GM12878 (cell line): ENCODE results near the gene PDSS2.

Experiments used
- ATF3 ChIP-seq: IDR thresholded peaks from 2 replicates; pipeline ENCODE4 v1.6.1; 2011; ENCODE audit warnings: low read depth, mild to moderate bottlenecking, low read length, moderate library complexity, borderline replicate concordance; ENCODE audit errors: extremely low read depth
- CTCF ChIP-seq, 3 experiments: IDR thresholded peaks in 2 of 3; conservative IDR thresholded peaks in 1 of 3; 2 replicates each; pipeline ENCODE4 v1.5.1; 2011; ENCODE audit warnings: low read depth in 3 of 3, low read length in 3 of 3, mild to moderate bottlenecking in 3 of 3, control low read depth in 2 of 3, moderate library complexity in 2 of 3, inconsistent platforms in 1 of 3, mixed read lengths in 1 of 3; ENCODE audit not compliant: control insufficient read depth in 2 of 3, insufficient read depth in 1 of 3; ENCODE audit errors: extremely low read depth in 1 of 3
- EZH2 ChIP-seq: IDR thresholded peaks from 2 replicates; pipeline ENCODE4 v1.6.1; 2012; ENCODE audit warnings: low read depth, mild to moderate bottlenecking, control low read depth, inconsistent platforms, low read length, borderline replicate concordance; ENCODE audit not compliant: control insufficient read depth
- FOXM1 ChIP-seq: IDR thresholded peaks from 2 replicates; pipeline ENCODE4 v1.6.1; 2012; ENCODE audit warnings: low read depth, mild to moderate bottlenecking, inconsistent platforms, low read length, moderate library complexity
- GABPA ChIP-seq: IDR thresholded peaks from 2 replicates; pipeline ENCODE4 v1.6.1; 2014; ENCODE audit warnings: antibody characterized with exemption, low read depth, mild to moderate bottlenecking, inconsistent platforms
- NRF1 ChIP-seq: conservative IDR thresholded peaks from 2 replicates; pipeline ENCODE4 v1.6.1; 2011; ENCODE audit warnings: mild to moderate bottlenecking, low read depth, low read length, improper control_type of control experiment
- PAX5 ChIP-seq: IDR thresholded peaks from 2 replicates; pipeline ENCODE4 v1.6.1; 2011; ENCODE audit warnings: low read depth, low read length, borderline replicate concordance
- POLR2A ChIP-seq: IDR thresholded peaks from 2 replicates; pipeline ENCODE4 v1.6.1; 2011; ENCODE audit warnings: low read depth, mild to moderate bottlenecking, low read length
- POLR2AphosphoS5 ChIP-seq: IDR thresholded peaks from 2 replicates; pipeline ENCODE4 v1.6.1; 2011; ENCODE audit warnings: mild to moderate bottlenecking, low read length, inconsistent platforms
- SREBF2 ChIP-seq: IDR thresholded peaks from 2 replicates; pipeline ENCODE4 v1.6.1; 2012; ENCODE audit warnings: mild to moderate bottlenecking, low read length
- STAT1 ChIP-seq: fragments of 450-650 bp; conservative IDR thresholded peaks from 2 replicates; pipeline ENCODE4 v1.6.1; 2014; ENCODE audit warnings: antibody characterized with exemption, mild to moderate bottlenecking
- USF2 ChIP-seq: IDR thresholded peaks from 2 replicates; pipeline ENCODE4 v1.6.1; 2011; ENCODE audit warnings: low read depth, low read length, improper control_type of control experiment, borderline replicate concordance
- ZNF274 ChIP-seq: IDR thresholded peaks from one replicate; pipeline ENCODE4 v1.8.0; 2011; ENCODE audit not compliant: insufficient read length, insufficient read depth

GRCh38 chr6:107271208-107271790, 188.1 kb downstream of the PDSS2 start:
- no peak for TF ChIP-seq FOXM1
- no peak for TF ChIP-seq POLR2AphosphoS5
- no peak for TF ChIP-seq CTCF (IDR thresholded peaks at IDR 0.05 in 2 of 3, conservative IDR thresholded peaks at IDR 0.05 in 1 of 3; ENCODE audit: control insufficient read depth in 2 of 3, extremely low read depth in 1 of 3, insufficient read depth in 1 of 3, low read depth in 3 of 3, low read length in 3 of 3)
- TF ChIP-seq USF2: no peak
- TF ChIP-seq NRF1: no peak
- TF ChIP-seq ATF3: no peak
- TF ChIP-seq POLR2A: no peak
- TF ChIP-seq ZNF274: no peak
- no peak for TF ChIP-seq EZH2
- no peak for TF ChIP-seq GABPA
- TF ChIP-seq SREBF2: no peak
- TF ChIP-seq PAX5: no peak
- TF ChIP-seq STAT1: no peak
